Cardiac atrium fibroblast (primary cell): Measurements from ENCODE around the gene RXRA. TPM values are rescaled to one million over a fixed set of nuclear protein-coding genes. Genes with fewer than 3 reads are reported as not detected.

Experiments used
- total RNA-seq: library from RNA; depleted of rRNA; stranded (reverse); fragments of >200 nt; gene quantifications from 2 replicates; pipeline ENCODE4 v1.2.3, GENCODE V29; 2015

RXRA gene
- 19.8 and 31.1 TPM in 2 replicates for total RNA-seq

DNA sequence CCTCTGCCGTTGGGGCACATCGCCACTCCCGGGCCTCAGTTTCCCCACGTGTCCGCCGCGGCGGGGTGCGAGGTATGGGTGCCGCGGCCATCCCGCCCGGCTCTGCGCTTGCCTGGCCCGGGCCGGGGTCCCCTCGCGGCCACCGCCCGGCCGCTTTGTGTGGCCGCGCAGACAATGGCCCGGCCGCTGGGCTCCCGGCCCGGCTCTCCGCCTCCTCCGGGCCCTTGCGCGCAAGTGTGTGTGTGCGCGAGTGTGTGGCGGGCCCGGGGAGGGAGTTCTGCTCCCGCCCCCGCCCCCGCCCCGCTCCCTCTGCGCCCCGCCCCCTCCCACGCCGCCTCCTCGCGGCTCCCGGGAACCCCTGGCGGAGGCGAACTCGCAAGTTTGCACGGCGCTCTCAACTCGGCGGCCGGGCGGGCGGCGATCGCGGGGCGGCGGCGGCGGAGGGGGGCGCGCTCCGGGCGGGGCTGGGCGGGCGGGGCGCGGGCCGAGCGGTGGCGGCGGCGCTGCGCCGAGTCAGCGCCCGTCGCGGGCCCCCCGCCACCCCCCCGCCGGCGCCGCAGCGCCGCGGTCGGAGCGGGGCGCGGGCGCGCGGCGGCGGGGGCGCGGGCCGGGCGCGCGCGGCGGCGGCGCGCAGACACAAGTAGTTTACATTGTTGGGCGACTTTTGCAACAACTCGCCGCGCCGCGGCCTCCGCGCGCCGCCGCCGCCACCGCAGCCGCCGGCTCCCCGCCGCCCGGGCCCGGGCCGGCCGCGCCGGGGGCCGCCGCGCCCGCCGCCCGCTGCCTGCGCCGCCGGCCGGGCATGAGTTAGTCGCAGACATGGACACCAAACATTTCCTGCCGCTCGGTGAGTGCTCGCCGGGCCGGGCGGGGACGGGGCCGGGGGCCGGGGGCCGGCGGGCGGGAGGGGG is at the start of gene RXRA:
Gene RXRA, plus strand, starts transcription at position 643 of the 911 bp plus-strand sequence. Its CDS starts 177 bp downstream, at position 820.

Other genes starting within 250 kb of the RXRA start
- gene WDR5, start 190.4 kb upstream of the RXRA start, total RNA-seq = 16.7 and 20.8 TPM in 2 replicates
- not detected in 2 replicates for gene RNU6ATAC, start 161.9 kb upstream of the RXRA start, total RNA-seq